HEK293 (cell line): ENCODE data around the gene UPK1A.

Experiments
- CTCF ChIA-PET: fragments of 350-600 bp; formaldehyde crosslinking; extraction: SDS; loops from one replicate; lab custom pipeline; 2021; ENCODE audit warnings: antibody characterized with exemption; lab: Yijun Ruan, JAX
- POLR2A ChIA-PET: fragments of 300-600 bp; formaldehyde crosslinking; extraction: SDS; loops from one replicate; lab custom pipeline; 2020; ENCODE audit warnings: antibody characterized with exemption, inconsistent platforms; lab: Yijun Ruan, JAX
- H3K27ac ChIP-seq: fragments of 200-500 bp; sonication (Bioruptor generic); 2 replicates; pipeline ENCODE4 v1.5.1; 2014; ENCODE audit warnings: low read depth, low read length, control low read depth, inconsistent platforms; ENCODE audit errors: extremely low read depth
- H3K36me3 ChIP-seq, 2 experiments: fragments of 200-500 bp in 1 of 2; sonication (Bioruptor generic) in 1 of 2; 1 replicate in 1 of 2; 2 replicates in 1 of 2; pipeline ENCODE4 v1.5.1; 2014 to 2017; ENCODE audit warnings: inconsistent platforms in 2 of 2, low read length in 2 of 2; ENCODE audit not compliant: control insufficient read depth in 2 of 2, insufficient read depth in 1 of 2
- H3K4me1 ChIP-seq: fragments of 200-500 bp; sonication (Bioruptor generic); 2 replicates; pipeline ENCODE4 v1.5.1; 2014; ENCODE audit warnings: mild to moderate bottlenecking, low read length, inconsistent platforms; ENCODE audit not compliant: control insufficient read depth, insufficient read depth
- H3K4me3 ChIP-seq: 2 replicates; pipeline ENCODE4 v1.5.1; 2011; ENCODE audit warnings: low read depth, mild to moderate bottlenecking, control low read depth, low read length, moderate library complexity
- H3K9me3 ChIP-seq: fragments of 200-500 bp; sonication (Bioruptor generic); 2 replicates; pipeline ENCODE4 v1.5.1; 2014; ENCODE audit warnings: low read depth, low read length, inconsistent platforms; ENCODE audit not compliant: control insufficient read depth, insufficient read depth
- AEBP2 ChIP-seq: fragments of 450-650 bp; formaldehyde crosslinking; IDR thresholded peaks from 2 replicates; pipeline ENCODE4 v1.5.1; 2016; ENCODE audit warnings: missing biosample characterization, missing genetic modification characterization, borderline replicate concordance
- BCL11A ChIP-seq: fragments of 450-650 bp; formaldehyde crosslinking; IDR thresholded peaks from 2 replicates; pipeline ENCODE4 v1.5.1; 2016; ENCODE audit warnings: low read depth, missing biosample characterization, missing genetic modification characterization
- ZBTB10 ChIP-seq: fragments of 450-650 bp; formaldehyde crosslinking; IDR thresholded peaks from 2 replicates; pipeline ENCODE4 v1.5.1; 2016; ENCODE audit warnings: missing biosample characterization, missing genetic modification characterization
- ZBTB26 ChIP-seq: fragments of 450-650 bp; formaldehyde crosslinking; optimal IDR thresholded peaks from 2 replicates; pipeline ENCODE3; 2016; ENCODE audit warnings: missing biosample characterization, mild to moderate bottlenecking, missing genetic modification characterization
- ZNF10 ChIP-seq: fragments of 450-650 bp; formaldehyde crosslinking; IDR thresholded peaks from 2 replicates; pipeline ENCODE4 v1.5.1; 2017; ENCODE audit warnings: missing biosample characterization, missing genetic modification characterization
- ZNF169 ChIP-seq: fragments of 450-650 bp; formaldehyde crosslinking; IDR thresholded peaks from 2 replicates; pipeline ENCODE4 v1.5.1; 2016; ENCODE audit warnings: missing biosample characterization, missing genetic modification characterization
- ZNF280D ChIP-seq: fragments of 450-650 bp; formaldehyde crosslinking; IDR thresholded peaks from 2 replicates; pipeline ENCODE4 v1.5.1; 2016; ENCODE audit warnings: missing biosample characterization, missing genetic modification characterization
- ZNF311 ChIP-seq: fragments of 450-650 bp; formaldehyde crosslinking; IDR thresholded peaks from 2 replicates; pipeline ENCODE4 v1.5.1; 2017; ENCODE audit warnings: missing biosample characterization, missing genetic modification characterization, borderline replicate concordance
- ZNF433 ChIP-seq: fragments of 450-650 bp; formaldehyde crosslinking; IDR thresholded peaks from 2 replicates; pipeline ENCODE4 v1.5.1; 2016; ENCODE audit warnings: missing biosample characterization, missing genetic modification characterization, low read depth
- ZNF529 ChIP-seq: fragments of 450-650 bp; formaldehyde crosslinking; IDR thresholded peaks from 2 replicates; pipeline ENCODE4 v1.5.1; 2017; ENCODE audit warnings: missing genetic modification characterization, missing biosample characterization; ENCODE audit not compliant: insufficient replicate concordance
- ZNF561 ChIP-seq: fragments of 450-650 bp; IDR thresholded peaks from 2 replicates; pipeline ENCODE4 v1.5.1; 2018; ENCODE audit warnings: missing biosample characterization, missing genetic modification characterization, borderline replicate concordance
- ZNF610 ChIP-seq: fragments of 450-650 bp; formaldehyde crosslinking; IDR thresholded peaks from 2 replicates; pipeline ENCODE4 v1.5.1; 2016; ENCODE audit warnings: missing biosample characterization, missing genetic modification characterization, borderline replicate concordance
- ZNF621 ChIP-seq: fragments of 450-650 bp; formaldehyde crosslinking; IDR thresholded peaks from 2 replicates; pipeline ENCODE4 v1.5.1; 2017; ENCODE audit warnings: missing biosample characterization, missing genetic modification characterization
- ZNF768 ChIP-seq: fragments of 450-650 bp; formaldehyde crosslinking; IDR thresholded peaks from 2 replicates; pipeline ENCODE4 v1.5.1; 2018; ENCODE audit warnings: missing biosample characterization, mild to moderate bottlenecking, missing genetic modification characterization
- ZNF785 ChIP-seq: fragments of 450-650 bp; formaldehyde crosslinking; IDR thresholded peaks from 2 replicates; pipeline ENCODE4 v1.5.1; 2016; ENCODE audit warnings: missing biosample characterization, missing genetic modification characterization
- ZNF843 ChIP-seq: fragments of 450-650 bp; formaldehyde crosslinking; IDR thresholded peaks from 2 replicates; pipeline ENCODE4 v1.5.1; 2016; ENCODE audit warnings: missing biosample characterization, missing genetic modification characterization
- ZSCAN16 ChIP-seq: fragments of 450-650 bp; formaldehyde crosslinking; IDR thresholded peaks from 2 replicates; pipeline ENCODE4 v1.5.1; 2016; ENCODE audit warnings: missing biosample characterization, missing genetic modification characterization
- ZSCAN5A ChIP-seq: fragments of 450-650 bp; formaldehyde crosslinking; IDR thresholded peaks from 2 replicates; pipeline ENCODE4 v1.5.1; 2016; ENCODE audit warnings: missing biosample characterization, missing genetic modification characterization

The UPK1A gene

GRCh38 chr19:35628264-35628564 is 38.1 kb upstream of the UPK1A start:
- peaks cover 40 to 70% of the 10 kb centered on the region in 2 experiments for H3K36me3 ChIP-seq
- H3K9me3 ChIP-seq: no peaks in the 10 kb centered on the region
- CTCF ChIA-PET: interaction anchor here (0.6 to 1.2 kb wide), 2 partner anchors 74 to 200 kb away, joined by 3 read pairs; no protein-coding TSS in a partner anchor
- POLR2A ChIA-PET: interaction anchor here (0.5 to 1.7 kb wide), 9 partner anchors 9 to 302 kb away, joined by 3 to 11 read pairs (median 4); partner anchors contain the start of genes COX6B1 and HAUS5
- H3K4me1 ChIP-seq: peaks cover 13% of the 10 kb centered on the region
- H3K4me3 ChIP-seq: peak overlapping the region; percentile 48
- peak overlapping the region; percentile 83 for H3K27ac ChIP-seq
- TF ChIP-seq ZNF768 (tag by site-specific recombination): no peak; the same call in 1 of the 2 replicates
- 0 out of 2 replicates have a peak, but pooled peaks have one; percentile 51 for TF ChIP-seq ZNF610 (tag by site-specific recombination)
- TF ChIP-seq ZNF169 (tag by site-specific recombination): no peak
- no peak for TF ChIP-seq ZNF433 (tag by site-specific recombination)
- no peak for TF ChIP-seq ZSCAN5A
- no peak for TF ChIP-seq AEBP2 (tag by site-specific recombination)
- no peak for TF ChIP-seq ZNF280D (tag by site-specific recombination)
- TF ChIP-seq ZSCAN16: no peak
- peak; percentile 75; the same call in 1 of the 2 replicates for TF ChIP-seq ZNF561
- no peak for TF ChIP-seq ZNF10
- TF ChIP-seq ZBTB10 (tag by site-specific recombination): no peak
- no peak for TF ChIP-seq BCL11A (tag by site-specific recombination)
- TF ChIP-seq ZNF529 (tag by site-specific recombination): no peak
- TF ChIP-seq ZNF843 (tag by site-specific recombination): no peak
- TF ChIP-seq ZNF311 (tag by site-specific recombination): no peak
- TF ChIP-seq ZNF621: no peak
- TF ChIP-seq ZNF785: no peak
- no peak for TF ChIP-seq ZBTB26
- TF ChIP-seq, all 188 proteins: peak for 2
